IMR-90 (cell line): ENCODE results near the gene GTF2F2. TPM values are rescaled to one million over a fixed set of nuclear protein-coding genes. Genes with fewer than 3 reads are reported as not detected.

Experiments
- ATAC-seq: fragments of 200-7000 bp; cut with Tn5 transposase; 2 replicates; pipeline ENCODE4 v1.9.1; 2020; ENCODE audit warnings: low read depth, mild to moderate bottlenecking, moderate library complexity
- BruUV-seq: library from RNA; stranded (reverse); fragments of 400-500 nt; replicated peaks from 2 replicates; lab custom pipeline; 2021; lab: Mats Ljungman, UMichigan
- CTCF ChIA-PET: fragments of 300-600 bp; formaldehyde crosslinking; extraction: SDS; loops from one replicate; lab custom pipeline; 2021; ENCODE audit warnings: antibody characterized with exemption; lab: Yijun Ruan, JAX
- POLR2A ChIA-PET: fragments of 300-600 bp; sonication (Branson Sonifier 250); formaldehyde crosslinking; loops from one replicate; lab custom pipeline; 2022; ENCODE audit warnings: antibody characterized with exemption; ENCODE audit not compliant: unreplicated experiment; lab: Charles Lee
- DNase-seq: peaks from one replicate; pipeline ENCODE4 v3.0.0; 2013
- H2AFZ ChIP-seq: replicated peaks from 2 replicates; pipeline ENCODE3; 2013; ENCODE audit warnings: low read length, mild to moderate bottlenecking; ENCODE audit not compliant: poor library complexity
- H2AK5ac ChIP-seq: 2 replicates; pipeline ENCODE4 v1.6.1; 2013; ENCODE audit warnings: low read depth, low read length, inconsistent platforms
- H2AK9ac ChIP-seq: replicated peaks from 2 replicates; pipeline ENCODE3; 2013; ENCODE audit warnings: mild to moderate bottlenecking, low read depth, low read length, moderate library complexity; ENCODE audit not compliant: poor library complexity
- H2BK120ac ChIP-seq: 2 replicates; pipeline ENCODE4 v1.6.1; 2013; ENCODE audit warnings: low read depth, low read length, inconsistent platforms
- H2BK15ac ChIP-seq: 3 replicates; pipeline ENCODE4 v1.6.1; 2013; ENCODE audit warnings: low read depth, low read length, inconsistent platforms
- H2BK20ac ChIP-seq: 2 replicates; pipeline ENCODE4 v1.6.1; 2013; ENCODE audit warnings: low read depth, mild to moderate bottlenecking, inconsistent platforms, low read length, moderate library complexity
- H2BK5ac ChIP-seq: 2 replicates; pipeline ENCODE4 v1.6.1; 2013; ENCODE audit warnings: mild to moderate bottlenecking, low read depth, low read length, inconsistent platforms; ENCODE audit not compliant: poor library complexity, severe bottlenecking
- H3K14ac ChIP-seq: replicated peaks from 2 replicates; pipeline ENCODE4 v1.6.1; 2013; ENCODE audit warnings: low read depth, low read length, inconsistent platforms
- H3K18ac ChIP-seq: 2 replicates; pipeline ENCODE4 v1.6.1; 2013; ENCODE audit warnings: low read depth, low read length, control low read depth
- H3K23ac ChIP-seq: 2 replicates; pipeline ENCODE4 v1.6.1; 2013; ENCODE audit warnings: low read depth, low read length, inconsistent platforms
- H3K27ac ChIP-seq: 2 replicates; pipeline ENCODE4 v1.5.1; 2013; ENCODE audit warnings: mild to moderate bottlenecking, control low read depth, low read length; ENCODE audit not compliant: insufficient read depth
- H3K27me3 ChIP-seq: 2 replicates; pipeline ENCODE4 v1.6.1; 2013; ENCODE audit warnings: low read length; ENCODE audit not compliant: control insufficient read depth, insufficient read depth
- H3K36me3 ChIP-seq: 2 replicates; pipeline ENCODE4 v1.6.1; 2013; ENCODE audit warnings: low read length, mixed read lengths; ENCODE audit not compliant: control insufficient read depth, insufficient read depth
- H3K4ac ChIP-seq: 2 replicates; pipeline ENCODE4 v1.6.1; 2013; ENCODE audit warnings: low read depth, low read length, inconsistent platforms
- H3K4me1 ChIP-seq: 2 replicates; pipeline ENCODE4 v1.6.1; 2013; ENCODE audit warnings: low read length, mixed read lengths; ENCODE audit not compliant: control insufficient read depth, insufficient read depth
- H3K4me2 ChIP-seq: 2 replicates; pipeline ENCODE4 v1.6.1; 2013; ENCODE audit warnings: low read depth, mild to moderate bottlenecking, control low read depth, low read length, moderate library complexity
- H3K4me3 ChIP-seq: 2 replicates; pipeline ENCODE4 v1.5.1; 2013; ENCODE audit warnings: low read depth, mild to moderate bottlenecking, control low read depth, low read length, moderate library complexity; ENCODE audit not compliant: insufficient read depth
- H3K56ac ChIP-seq: 2 replicates; pipeline ENCODE4 v1.6.1; 2013; ENCODE audit warnings: low read length, inconsistent platforms; ENCODE audit not compliant: insufficient read depth; ENCODE audit errors: extremely low read depth
- H3K79me1 ChIP-seq, 2 experiments: 2 replicates each; pipeline ENCODE4 v1.6.1; 2013; ENCODE audit warnings: low read length in 2 of 2, inconsistent platforms in 1 of 2, low read depth in 1 of 2
- H3K9ac ChIP-seq: 2 replicates; pipeline ENCODE4 v1.6.1; 2013; ENCODE audit warnings: low read depth, low read length, control low read depth
- H3K9me1 ChIP-seq: 2 replicates; pipeline ENCODE4 v1.6.1; 2013; ENCODE audit warnings: low read length, inconsistent platforms; ENCODE audit not compliant: insufficient read depth
- H3K9me3 ChIP-seq: 2 replicates; pipeline ENCODE4 v1.6.1; 2013; ENCODE audit warnings: low read length; ENCODE audit not compliant: control insufficient read depth, insufficient read depth
- H4K20me1 ChIP-seq: 2 replicates; pipeline ENCODE4 v1.6.1; 2013; ENCODE audit warnings: low read length, inconsistent platforms; ENCODE audit not compliant: insufficient read depth
- H4K5ac ChIP-seq: 2 replicates; pipeline ENCODE4 v1.6.1; 2013; ENCODE audit warnings: mild to moderate bottlenecking, low read depth, low read length, control low read depth
- H4K8ac ChIP-seq, 2 experiments: 2 replicates each; pipeline ENCODE4 v1.6.1; 2013; ENCODE audit warnings: low read depth in 2 of 2, low read length in 2 of 2, control low read depth in 1 of 2, inconsistent platforms in 1 of 2
- H4K91ac ChIP-seq: 2 replicates; pipeline ENCODE4 v1.6.1; 2013; ENCODE audit warnings: low read depth, low read length, inconsistent platforms; ENCODE audit not compliant: insufficient read depth
- BHLHE40 ChIP-seq: fragments of 150-350 bp; IDR thresholded peaks from 2 replicates; pipeline ENCODE4 v1.6.1; 2016; ENCODE audit warnings: mild to moderate bottlenecking, low read depth, low read length
- WGBS, 2 experiments: methylation state at CpG; one replicate each; pipeline versions ENCODE4 v1.1.5 to v1.1.7; 2013; ENCODE audit warnings: missing lambda C conversion rate in 2 of 2; ENCODE audit not compliant: insufficient read length in 1 of 2; ENCODE audit errors: extremely low coverage in 2 of 2; 5-methylcytosine and 5-hydroxymethylcytosine counted together
- dilution Hi-C: fragments of 300-500 bp; cut with HindIII; formaldehyde crosslinking; loops from one replicate; pipeline ENCODE4 v1.14.3; 2018; ENCODE audit warnings: low sequenced_read_pairs; ENCODE audit not compliant: unreplicated experiment
- in situ Hi-C: fragments of 300-500 bp; cut with MboI; formaldehyde crosslinking; loops from 3 replicates; pipeline ENCODE4 v1.14.3; 2019; ENCODE audit warnings: low sequenced_read_pairs, inconsistent platforms, mixed read lengths
- intact Hi-C: fragments of 100-400 bp; cut with micrococcal nuclease; formaldehyde crosslinking; loops from 2 replicates; pipeline ENCODE4 v1.10.0; 2022
- polyA plus RNA-seq, 3 experiments: library from polyadenylated mRNA; depleted of rRNA; stranded (reverse); fragments of >200 nt; gene quantifications; 2 replicates each; pipeline ENCODE4 v1.2.3, GENCODE V29; 2012; ENCODE audit warnings: low replicate concordance in 1 of 3
- total RNA-seq: library from RNA; depleted of rRNA; stranded (reverse); fragments of >200 nt; gene quantifications from 2 replicates; pipeline ENCODE4 v1.2.3, GENCODE V29; 2012
- TF ChIP-seq, protein P1 (sequence below): fragments of 150-350 bp; IDR thresholded peaks from 2 replicates; pipeline ENCODE4 v1.6.1; 2017; ENCODE audit warnings: mild to moderate bottlenecking, antibody characterized with exemption, low read length, low read depth

GTF2F2 gene
- total and polyA plus RNA-seq, 2 of the 4 experiments (the other 2 are of a cell fraction) = 16.5 to 21.0 TPM

- H3K4ac ChIP-seq = no peak overlapping the region
- H3K4me1 ChIP-seq = no peaks in the 10 kb centered on the region
- no peak overlapping the region for H2BK15ac ChIP-seq
- no peak for TF ChIP-seq BHLHE40
- TF ChIP-seq, protein P1, sequence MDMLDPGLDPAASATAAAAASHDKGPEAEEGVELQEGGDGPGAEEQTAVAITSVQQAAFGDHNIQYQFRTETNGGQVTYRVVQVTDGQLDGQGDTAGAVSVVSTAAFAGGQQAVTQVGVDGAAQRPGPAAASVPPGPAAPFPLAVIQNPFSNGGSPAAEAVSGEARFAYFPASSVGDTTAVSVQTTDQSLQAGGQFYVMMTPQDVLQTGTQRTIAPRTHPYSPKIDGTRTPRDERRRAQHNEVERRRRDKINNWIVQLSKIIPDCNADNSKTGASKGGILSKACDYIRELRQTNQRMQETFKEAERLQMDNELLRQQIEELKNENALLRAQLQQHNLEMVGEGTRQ = no peak
- no peaks in the 10 kb centered on the region for H3K27me3 ChIP-seq
- no peak overlapping the region for H2AK5ac ChIP-seq
- H4K5ac ChIP-seq = no peak overlapping the region
- no peaks in the 10 kb centered on the region for H3K9me1 ChIP-seq
- H3K27ac ChIP-seq = no peak overlapping the region
- H3K4me2 ChIP-seq = no peak overlapping the region
- H2BK120ac ChIP-seq = no peak overlapping the region
- in situ Hi-C loops = no loop called here
- H3K18ac ChIP-seq = no peak overlapping the region
- no peak overlapping the region for H4K8ac ChIP-seq
- H3K56ac ChIP-seq = no peak overlapping the region
- no peak overlapping the region for H3K23ac ChIP-seq
- H2BK5ac ChIP-seq = no peak overlapping the region
- no peak overlapping the region for H3K14ac ChIP-seq
- dilution Hi-C loops = no loop called here
- no peak overlapping the region for H3K4me3 ChIP-seq
- no peaks in the 10 kb centered on the region for H3K9me3 ChIP-seq
- BruUV-seq = no TSS peak
- H3K9ac ChIP-seq = no peak overlapping the region
- H2AFZ ChIP-seq = no peak overlapping the region
- ATAC-seq (no peak), DNase-seq (no peak)
- H2AK9ac ChIP-seq = no peak overlapping the region
- ChIA-PET POLR2A (no interaction called here), CTCF (no interaction called here)
- no peaks in the 10 kb centered on the region for H3K36me3 ChIP-seq
- no peak overlapping the region for H4K91ac ChIP-seq
- intact Hi-C loops = no loop called here
- H3K79me1 ChIP-seq = no peaks in the 10 kb centered on the region
- no peak overlapping the region for H2BK20ac ChIP-seq
- no CpG with 5 or more reads among the region's 2 CpGs for WGBS, 2 experiments
- no peaks in the 10 kb centered on the region for H4K20me1 ChIP-seq
Measured at GRCh38 chr13:45092663-45093062, 27.6 kb upstream of the GTF2F2 start.
